Measurements from ENCODE around the gene MLF2.

The MLF2 gene

GRCh38 chr12:6783828-6784227 is 30.9 kb upstream of the MLF2 start:
- no peak for FAIRE-seq
- no peak for DNase-seq (ENCODE audit: insufficient read length, low spot score)
- TF ChIP-seq CTCF (IDR thresholded peaks at IDR 0.05; ENCODE audit: insufficient read depth, missing control alignments): no peak

GRCh38 chr12:6782850-6783566 is 30.1 kb upstream of the MLF2 start:
- FAIRE-seq: no peak

GRCh38 chr12:6782119-6782518 is 29.2 kb upstream of the MLF2 start:
- FAIRE-seq (no peak), DNase-seq (ENCODE audit: insufficient read length, low spot score) (no peak)
- TF ChIP-seq CTCF (IDR thresholded peaks at IDR 0.05; ENCODE audit: insufficient read depth, missing control alignments): no peak

More at GRCh38 chr12:6782850-6783566, 30.1 kb upstream of the MLF2 start:
- DNase-seq (ENCODE audit: insufficient read length, low spot score): no peak
- no peak for TF ChIP-seq CTCF (IDR thresholded peaks at IDR 0.05; ENCODE audit: insufficient read depth, missing control alignments)

- no peak for TF ChIP-seq CTCF (IDR thresholded peaks at IDR 0.05; ENCODE audit: insufficient read depth, missing control alignments)
- DNase-seq (ENCODE audit: insufficient read length, low spot score) (no peak), FAIRE-seq (no peak)
Observed at GRCh38 chr12:6780573-6780972, 27.6 kb upstream of the MLF2 start.

- FAIRE-seq (no peak), DNase-seq (ENCODE audit: insufficient read length, low spot score) (no peak)
- no peak for TF ChIP-seq CTCF (IDR thresholded peaks at IDR 0.05; ENCODE audit: insufficient read depth, missing control alignments)
Observed at GRCh38 chr12:6779708-6780432, 26.9 kb upstream of the MLF2 start.

- no peak for DNase-seq (ENCODE audit: insufficient read length, low spot score)
- no peak for FAIRE-seq
- peak; percentile 95 for TF ChIP-seq CTCF (IDR thresholded peaks at IDR 0.05; ENCODE audit: insufficient read depth, missing control alignments)
Observed at GRCh38 chr12:6778574-6779550, 25.9 kb upstream of the MLF2 start.

Data from D721Med (cell line).